Measurements from ENCODE around the gene MRPS27. TPM values are rescaled to one million over a fixed set of nuclear protein-coding genes. Genes with fewer than 3 reads are reported as not detected.

The MRPS27 gene
- total and polyA plus RNA-seq, 4 donors: 17.6 to 38.7 (median 34.9) TPM

GRCh38 chr5:72170101-72170500, 149.9 kb downstream of the MRPS27 start:
- peaks cover 0 to 3% (median 0%) of the 10 kb centered on the region in 4 donors for H3K27me3 ChIP-seq (ENCODE audit: control insufficient read depth in 4 of 4, insufficient read depth in 4 of 4, low read length in 3 of 4)

More at GRCh38 chr5:72170101-72170500, 149.9 kb downstream of the MRPS27 start:
- H3K9me3 ChIP-seq (ENCODE audit: control insufficient read depth in 4 of 4, low read length in 3 of 4): no peaks in the 10 kb centered on the region
- TF ChIP-seq, protein P1, sequence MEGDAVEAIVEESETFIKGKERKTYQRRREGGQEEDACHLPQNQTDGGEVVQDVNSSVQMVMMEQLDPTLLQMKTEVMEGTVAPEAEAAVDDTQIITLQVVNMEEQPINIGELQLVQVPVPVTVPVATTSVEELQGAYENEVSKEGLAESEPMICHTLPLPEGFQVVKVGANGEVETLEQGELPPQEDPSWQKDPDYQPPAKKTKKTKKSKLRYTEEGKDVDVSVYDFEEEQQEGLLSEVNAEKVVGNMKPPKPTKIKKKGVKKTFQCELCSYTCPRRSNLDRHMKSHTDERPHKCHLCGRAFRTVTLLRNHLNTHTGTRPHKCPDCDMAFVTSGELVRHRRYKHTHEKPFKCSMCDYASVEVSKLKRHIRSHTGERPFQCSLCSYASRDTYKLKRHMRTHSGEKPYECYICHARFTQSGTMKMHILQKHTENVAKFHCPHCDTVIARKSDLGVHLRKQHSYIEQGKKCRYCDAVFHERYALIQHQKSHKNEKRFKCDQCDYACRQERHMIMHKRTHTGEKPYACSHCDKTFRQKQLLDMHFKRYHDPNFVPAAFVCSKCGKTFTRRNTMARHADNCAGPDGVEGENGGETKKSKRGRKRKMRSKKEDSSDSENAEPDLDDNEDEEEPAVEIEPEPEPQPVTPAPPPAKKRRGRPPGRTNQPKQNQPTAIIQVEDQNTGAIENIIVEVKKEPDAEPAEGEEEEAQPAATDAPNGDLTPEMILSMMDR (IDR thresholded peaks at IDR 0.05; ENCODE audit: low read depth, low read length, missing input control): no peak
- TF ChIP-seq HNF4G (IDR thresholded peaks at IDR 0.05) (no peak), RXRA (IDR thresholded peaks at IDR 0.05) (no peak), TAF1 (conservative IDR thresholded peaks at IDR 0.05) (no peak), HNF4A (conservative IDR thresholded peaks at IDR 0.05) (no peak), FOXA1 (IDR thresholded peaks at IDR 0.05) (no peak), GABPA (IDR thresholded peaks at IDR 0.05 in 1 of 2, conservative IDR thresholded peaks at IDR 0.05 in 1 of 2) (no peak), ZBTB33 (IDR thresholded peaks at IDR 0.05) (no peak)
- TF ChIP-seq, protein P2, sequence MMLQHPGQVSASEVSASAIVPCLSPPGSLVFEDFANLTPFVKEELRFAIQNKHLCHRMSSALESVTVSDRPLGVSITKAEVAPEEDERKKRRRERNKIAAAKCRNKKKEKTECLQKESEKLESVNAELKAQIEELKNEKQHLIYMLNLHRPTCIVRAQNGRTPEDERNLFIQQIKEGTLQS (IDR thresholded peaks at IDR 0.05): no peak
- no peak for DNase-seq (ENCODE audit: low spot score)
- WGBS: 86% methylated on average over 2 of the region's 2 CpGs
- no peaks in the 10 kb centered on the region for H3K36me3 ChIP-seq (ENCODE audit: control insufficient read depth in 4 of 4, insufficient read depth in 3 of 4, low read depth in 1 of 4, low read length in 3 of 4)
- H3K27ac ChIP-seq (ENCODE audit: low read depth in 1 of 2, low read length in 2 of 2): no peak overlapping the region
- H3K9ac ChIP-seq (ENCODE audit: low read depth in 1 of 2, low read length in 2 of 2): no peak overlapping the region
- H3K4me3 ChIP-seq (ENCODE audit: low read depth in 1 of 3, low read length in 3 of 3): no peak overlapping the region
- no peaks in the 10 kb centered on the region for H3K4me1 ChIP-seq (ENCODE audit: control insufficient read depth in 4 of 4, insufficient read depth in 4 of 4, low read length in 3 of 4)

Small RNA genes within 50 kb of the gene (small RNA-seq; reads per million reads assigned to genes)
- gene MIR4803 (not detected), gene RN7SL153P (not detected)

Other genes with a start within 250 kb of the MRPS27 start
- gene MAP1B, start 212.8 kb downstream of the MRPS27 start, total RNA-seq: 1 to 10 TPM in 1 of 2 donors, under 1 TPM in 1; 0.93 to 5.0 TPM
- 1 to 10 TPM in 1 of 2 donors, under 1 TPM in 1; 0.58 to 3.2 TPM for gene MAP1B, start 212.8 kb downstream of the MRPS27 start, polyA plus RNA-seq
- gene PTCD2, start 133 bp upstream of the MRPS27 start, total RNA-seq: 1 to 10 TPM; 5.5 to 5.9 TPM
- gene PTCD2, start 133 bp upstream of the MRPS27 start, polyA plus RNA-seq: 1 to 10 TPM; 4.4 to 4.9 TPM
- 1 to 10 TPM in 1 of 2 donors, under 1 TPM in 1; 0.75 to 1.0 TPM for gene ZNF366, start 187.2 kb upstream of the MRPS27 start, total RNA-seq
- gene ZNF366, start 187.2 kb upstream of the MRPS27 start, polyA plus RNA-seq: under 1 TPM; 0.71 to 0.76 TPM

Measured in liver (tissue), 10 donors.